Measurements from ENCODE around the gene AGR3. TPM values are rescaled to one million over a fixed set of nuclear protein-coding genes. Genes with fewer than 3 reads are reported as not detected.

Gene AGR3
- polyA plus RNA-seq, 1 experiment: not detected

- peak; percentile 71 for TF ChIP-seq CTCF (IDR thresholded peaks at IDR 0.05; ENCODE audit: low read depth, low read length)
- peak; percentile 18 for DNase-seq (ENCODE audit: low read depth, low spot score)
- no peak overlapping the region for H3K27ac ChIP-seq (ENCODE audit: low read depth, low read length)
- H3K9me3 ChIP-seq (ENCODE audit: control insufficient read depth, insufficient read depth, low read length): no peaks in the 10 kb centered on the region
- no peaks in the 10 kb centered on the region for H3K27me3 ChIP-seq (ENCODE audit: control insufficient read depth, insufficient read depth, low read length)
- CTCF ChIA-PET: interaction anchor here (0.6 to 3.8 kb wide), 70 partner anchors 9 to 1735 kb away, joined by 3 to 95 read pairs (median 4); partner anchors contain the start of genes AGR2 and AGR3
- POLR2A ChIA-PET: interaction anchor here (1.6 kb wide), 1 partner anchor 117 kb away, joined by 4 read pairs; no protein-coding TSS in a partner anchor
- no peak overlapping the region for H3K4me3 ChIP-seq (ENCODE audit: low read depth, low read length)
Measured at GRCh38 chr7:16918288-16918895, 36.6 kb upstream of the AGR3 start.

- Histone ChIP-seq H3K9me3 (ENCODE audit: control insufficient read depth, insufficient read depth, low read length) (no peaks in the 10 kb centered on the region), H3K27me3 (ENCODE audit: control insufficient read depth, insufficient read depth, low read length) (no peaks in the 10 kb centered on the region), H3K27ac (ENCODE audit: low read depth, low read length) (no peak overlapping the region), H3K4me3 (ENCODE audit: low read depth, low read length) (no peak overlapping the region)
- CTCF ChIA-PET: interaction anchor here (1.2 to 3.8 kb wide), 5 partner anchors 16 to 222 kb away, joined by 3 to 95 read pairs (median 8); no protein-coding TSS in a partner anchor
- POLR2A ChIA-PET: interaction anchor here (1.6 kb wide), 1 partner anchor 116 kb away, joined by 4 read pairs; no protein-coding TSS in a partner anchor
- DNase-seq (ENCODE audit: low read depth, low spot score): no peak
- no peak for TF ChIP-seq CTCF (IDR thresholded peaks at IDR 0.05; ENCODE audit: low read depth, low read length)
Measured at GRCh38 chr7:16916738-16917137, 35.0 kb upstream of the AGR3 start.

- Histone ChIP-seq H3K27ac (ENCODE audit: low read depth, low read length) (no peak overlapping the region), H3K9me3 (ENCODE audit: control insufficient read depth, insufficient read depth, low read length) (no peaks in the 10 kb centered on the region), H3K4me3 (ENCODE audit: low read depth, low read length) (no peak overlapping the region), H3K27me3 (ENCODE audit: control insufficient read depth, insufficient read depth, low read length) (no peaks in the 10 kb centered on the region)
- ChIA-PET CTCF (interaction anchor here (1.2 to 3.8 kb wide), 5 partner anchors 16 to 222 kb away, joined by 3 to 95 read pairs (median 8); no protein-coding TSS in a partner anchor), POLR2A (no interaction called here)
- TF ChIP-seq CTCF (IDR thresholded peaks at IDR 0.05; ENCODE audit: low read depth, low read length): no peak
- DNase-seq (ENCODE audit: low read depth, low spot score): peak; percentile 63
Measured at GRCh38 chr7:16916105-16916639, 34.4 kb upstream of the AGR3 start.

GRCh38 chr7:16915405-16915804 is 33.6 kb upstream of the AGR3 start:
- H3K27ac ChIP-seq (ENCODE audit: low read depth, low read length): no peak overlapping the region
- no peaks in the 10 kb centered on the region for H3K27me3 ChIP-seq (ENCODE audit: control insufficient read depth, insufficient read depth, low read length)
- POLR2A ChIA-PET: no interaction called here
- no peaks in the 10 kb centered on the region for H3K9me3 ChIP-seq (ENCODE audit: control insufficient read depth, insufficient read depth, low read length)
- DNase-seq (ENCODE audit: low read depth, low spot score): peak; percentile 76
- CTCF ChIA-PET: interaction anchor here (1.2 to 3.8 kb wide), 3 partner anchors 23 to 122 kb away, joined by 3 to 95 read pairs (median 5); no protein-coding TSS in a partner anchor
- H3K4me3 ChIP-seq (ENCODE audit: low read depth, low read length): no peak overlapping the region
- no peak for TF ChIP-seq CTCF (IDR thresholded peaks at IDR 0.05; ENCODE audit: low read depth, low read length)

- no peaks in the 10 kb centered on the region for H3K9me3 ChIP-seq (ENCODE audit: control insufficient read depth, insufficient read depth, low read length)
- no peak for TF ChIP-seq CTCF (IDR thresholded peaks at IDR 0.05; ENCODE audit: low read depth, low read length)
- ChIA-PET CTCF (interaction anchor here (0.8 to 1.0 kb wide), 2 partner anchors 23 to 247 kb away, joined by 3 to 7 read pairs; no protein-coding TSS in a partner anchor), POLR2A (no interaction called here)
- no peak overlapping the region for H3K4me3 ChIP-seq (ENCODE audit: low read depth, low read length)
- H3K27ac ChIP-seq (ENCODE audit: low read depth, low read length): no peak overlapping the region
- no peak for DNase-seq (ENCODE audit: low read depth, low spot score)
- no peaks in the 10 kb centered on the region for H3K27me3 ChIP-seq (ENCODE audit: control insufficient read depth, insufficient read depth, low read length)
Measured at GRCh38 chr7:16914771-16915170, 33.0 kb upstream of the AGR3 start.
